Rectal smooth muscle tissue (tissue), 1 donor: ENCODE measurements around the gene EMILIN1.

Source experiments
- H3K27ac ChIP-seq: one replicate; pipeline ENCODE4 v1.7.0; 2013; ENCODE audit warnings: low read depth, low read length, inconsistent platforms
- H3K27me3 ChIP-seq: one replicate; pipeline ENCODE4 v1.7.0; 2013; ENCODE audit warnings: low read length; ENCODE audit not compliant: control insufficient read depth, insufficient read depth
- H3K36me3 ChIP-seq: one replicate; pipeline ENCODE4 v1.7.0; 2013; ENCODE audit warnings: low read length; ENCODE audit not compliant: control insufficient read depth, insufficient read depth
- H3K4me1 ChIP-seq: one replicate; pipeline ENCODE4 v1.7.0; 2013; ENCODE audit warnings: low read length; ENCODE audit not compliant: control insufficient read depth, insufficient read depth
- H3K4me3 ChIP-seq: one replicate; pipeline ENCODE4 v1.7.0; 2013; ENCODE audit warnings: low read length
- H3K9ac ChIP-seq: one replicate; pipeline ENCODE4 v1.7.0; 2013; ENCODE audit warnings: low read length

Gene EMILIN1

DNA sequence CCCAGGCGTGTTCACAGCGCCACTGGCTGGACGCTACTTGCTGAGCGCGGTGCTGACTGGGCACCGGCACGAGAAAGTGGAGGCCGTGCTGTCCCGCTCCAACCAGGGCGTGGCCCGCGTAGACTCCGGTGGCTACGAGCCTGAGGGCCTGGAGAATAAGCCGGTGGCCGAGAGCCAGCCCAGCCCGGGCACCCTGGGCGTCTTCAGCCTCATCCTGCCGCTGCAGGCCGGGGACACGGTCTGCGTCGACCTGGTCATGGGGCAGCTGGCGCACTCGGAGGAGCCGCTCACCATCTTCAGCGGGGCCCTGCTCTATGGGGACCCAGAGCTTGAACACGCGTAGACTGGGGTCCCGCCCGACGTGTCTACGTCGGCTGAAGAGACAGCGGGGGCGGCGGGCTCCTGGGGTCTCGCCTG is 7.3 kb downstream of the EMILIN1 start:
- H3K27me3 ChIP-seq: no peaks in the 10 kb centered on the region
- H3K27ac ChIP-seq: peak overlapping the region; percentile 90
- H3K4me3 ChIP-seq: peak overlapping the region; percentile 60
- peaks cover 29% of the 10 kb centered on the region for H3K4me1 ChIP-seq
- H3K9ac ChIP-seq: no peak overlapping the region
- H3K36me3 ChIP-seq: no peaks in the 10 kb centered on the region

DNA sequence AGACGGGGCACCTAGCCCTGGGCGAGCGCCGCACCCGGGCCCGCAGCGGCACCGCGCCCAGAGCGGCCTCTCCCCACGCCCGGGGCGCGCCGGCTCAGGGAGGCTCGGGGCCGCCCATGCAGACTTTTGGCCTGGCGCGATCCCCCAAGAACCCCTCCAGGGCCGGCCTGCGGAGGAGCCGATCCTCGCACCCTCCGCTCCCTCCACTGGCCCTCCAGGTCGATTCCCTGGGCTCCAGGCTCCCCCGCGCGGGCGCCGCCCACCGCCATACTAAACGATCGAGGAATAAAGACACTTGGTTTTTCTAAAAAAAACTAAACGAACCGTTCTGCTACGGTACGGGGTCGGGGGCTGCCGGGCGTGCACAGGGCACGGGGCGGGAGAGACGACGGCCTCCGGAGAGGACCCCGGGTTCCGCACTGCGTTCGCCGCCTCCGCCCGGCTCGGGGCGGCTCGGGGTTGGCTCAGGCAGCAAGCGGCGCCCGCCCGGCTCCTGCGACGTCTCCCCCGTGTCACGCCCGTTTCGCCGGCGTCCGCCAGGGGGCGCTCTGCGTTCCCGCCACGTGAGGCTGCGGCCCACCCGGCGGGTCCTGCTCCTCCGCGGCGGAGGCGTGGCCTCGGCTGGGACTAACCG is 7.8 kb downstream of the EMILIN1 start:
- no peaks in the 10 kb centered on the region for H3K27me3 ChIP-seq
- H3K27ac ChIP-seq: peak overlapping the region; percentile 90
- H3K4me1 ChIP-seq: peaks cover 27% of the 10 kb centered on the region
- H3K36me3 ChIP-seq: no peaks in the 10 kb centered on the region
- peak overlapping the region; percentile 38 for H3K9ac ChIP-seq
- peak overlapping the region; percentile 79 for H3K4me3 ChIP-seq

DNA sequence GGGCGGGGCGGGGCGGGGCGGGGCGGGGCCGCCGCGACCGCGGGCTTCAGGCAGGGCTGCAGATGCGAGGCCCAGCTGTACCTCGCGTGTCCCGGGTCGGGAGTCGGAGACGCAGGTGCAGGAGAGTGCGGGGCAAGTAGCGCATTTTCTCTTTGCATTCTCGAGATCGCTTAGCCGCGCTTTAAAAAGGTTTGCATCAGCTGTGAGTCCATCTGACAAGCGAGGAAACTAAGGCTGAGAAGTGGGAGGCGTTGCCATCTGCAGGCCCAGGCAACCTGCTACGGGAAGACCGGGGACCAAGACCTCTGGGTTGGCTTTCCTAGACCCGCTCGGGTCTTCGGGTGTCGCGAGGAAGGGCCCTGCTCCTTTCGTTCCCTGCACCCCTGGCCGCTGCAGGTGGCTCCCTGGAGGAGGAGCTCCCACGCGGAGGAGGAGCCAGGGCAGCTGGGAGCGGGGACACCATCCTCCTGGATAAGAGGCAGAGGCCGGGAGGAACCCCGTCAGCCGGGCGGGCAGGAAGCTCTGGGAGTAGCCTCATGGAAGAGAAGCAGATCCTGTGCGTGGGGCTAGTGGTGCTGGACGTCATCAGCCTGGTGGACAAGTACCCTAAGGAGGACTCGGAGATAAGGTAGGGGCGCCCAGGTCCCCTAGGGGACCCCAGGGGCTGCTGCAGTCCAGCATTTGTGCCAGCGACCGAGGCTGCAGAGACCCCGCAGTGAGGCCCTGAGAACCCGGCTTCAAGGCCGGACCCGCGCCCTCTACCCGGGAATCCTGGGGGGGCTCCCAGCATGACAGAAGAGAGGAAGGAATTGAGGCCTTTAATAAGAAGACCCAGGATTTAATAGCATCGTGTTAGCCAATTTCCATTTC is 8.5 kb downstream of the EMILIN1 start, which contains the start of gene KHK:
TSS of gene KHK (plus strand) at position 49 of the 870 bp plus-strand sequence. CDS start at position 537, 488 bp downstream.
- Histone ChIP-seq H3K36me3 (no peaks in the 10 kb centered on the region), H3K4me3 (peak within 1 kb of the TSS; percentile 79), H3K9ac (peak within 1 kb of the TSS; percentile 38), H3K27me3 (no peaks in the 10 kb centered on the region), H3K27ac (peak within 1 kb of the TSS; percentile 90), H3K4me1 (peaks cover 20% of the 10 kb centered on the region)

DNA sequence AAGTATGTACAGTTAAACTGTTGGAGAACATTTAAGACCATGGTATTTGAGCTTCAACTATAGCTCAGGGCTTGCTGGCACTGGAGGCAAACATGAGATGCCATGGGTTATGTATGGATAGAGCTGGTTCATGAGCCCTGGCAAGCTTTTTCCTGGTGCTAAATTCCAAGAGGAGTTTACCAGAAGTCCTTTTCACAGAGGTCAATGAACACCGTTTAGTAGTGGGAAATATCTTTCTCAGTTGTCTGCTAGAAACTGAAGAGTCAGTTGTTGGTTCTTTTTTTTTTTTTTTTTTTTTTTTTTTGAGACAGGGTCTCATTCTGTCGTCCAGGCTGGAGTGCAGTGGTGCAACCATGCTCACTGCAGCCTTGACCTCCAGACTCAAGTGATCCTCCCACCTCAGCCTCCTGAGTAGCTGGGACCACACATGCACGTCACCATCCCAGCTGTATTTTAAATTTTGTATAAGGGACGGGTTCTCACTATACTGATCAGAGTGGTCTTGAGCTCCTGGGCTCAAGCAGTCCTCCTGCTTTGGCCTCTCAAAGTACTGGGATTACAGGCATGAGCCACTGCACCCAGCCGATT is 9.5 kb downstream of the EMILIN1 start:
- no peaks in the 10 kb centered on the region for H3K27me3 ChIP-seq

DNA sequence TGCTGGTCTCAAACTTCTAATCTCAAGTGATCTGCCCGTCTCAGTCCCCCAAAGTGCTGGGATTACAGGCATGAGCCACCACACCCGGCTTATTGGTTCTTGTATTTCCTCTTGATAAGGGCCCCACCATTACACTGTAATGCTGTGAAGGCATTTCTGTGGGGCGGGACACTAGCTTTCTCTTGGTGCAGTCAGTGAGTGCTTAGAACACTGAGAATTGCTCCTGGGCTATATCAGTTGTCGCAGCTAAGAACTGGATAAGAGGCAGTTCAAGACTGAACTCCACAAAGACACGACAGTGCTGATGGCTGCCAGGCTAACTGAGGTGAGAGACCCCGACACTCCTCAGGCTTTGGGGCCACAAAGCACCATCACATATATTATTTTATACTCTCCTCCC is 10.2 kb downstream of the EMILIN1 start:
- no peaks in the 10 kb centered on the region for H3K36me3 ChIP-seq
- H3K27ac ChIP-seq: no peak overlapping the region
- H3K4me3 ChIP-seq: no peak overlapping the region
- no peaks in the 10 kb centered on the region for H3K27me3 ChIP-seq
- H3K9ac ChIP-seq: no peak overlapping the region
- H3K4me1 ChIP-seq: peaks cover 11% of the 10 kb centered on the region

More for the DNA sequence above, 9.5 kb downstream of the EMILIN1 start:
- Histone ChIP-seq H3K9ac (no peak overlapping the region), H3K4me1 (peaks cover 14% of the 10 kb centered on the region), H3K27ac (no peak overlapping the region), H3K36me3 (no peaks in the 10 kb centered on the region), H3K4me3 (no peak overlapping the region)

DNA sequence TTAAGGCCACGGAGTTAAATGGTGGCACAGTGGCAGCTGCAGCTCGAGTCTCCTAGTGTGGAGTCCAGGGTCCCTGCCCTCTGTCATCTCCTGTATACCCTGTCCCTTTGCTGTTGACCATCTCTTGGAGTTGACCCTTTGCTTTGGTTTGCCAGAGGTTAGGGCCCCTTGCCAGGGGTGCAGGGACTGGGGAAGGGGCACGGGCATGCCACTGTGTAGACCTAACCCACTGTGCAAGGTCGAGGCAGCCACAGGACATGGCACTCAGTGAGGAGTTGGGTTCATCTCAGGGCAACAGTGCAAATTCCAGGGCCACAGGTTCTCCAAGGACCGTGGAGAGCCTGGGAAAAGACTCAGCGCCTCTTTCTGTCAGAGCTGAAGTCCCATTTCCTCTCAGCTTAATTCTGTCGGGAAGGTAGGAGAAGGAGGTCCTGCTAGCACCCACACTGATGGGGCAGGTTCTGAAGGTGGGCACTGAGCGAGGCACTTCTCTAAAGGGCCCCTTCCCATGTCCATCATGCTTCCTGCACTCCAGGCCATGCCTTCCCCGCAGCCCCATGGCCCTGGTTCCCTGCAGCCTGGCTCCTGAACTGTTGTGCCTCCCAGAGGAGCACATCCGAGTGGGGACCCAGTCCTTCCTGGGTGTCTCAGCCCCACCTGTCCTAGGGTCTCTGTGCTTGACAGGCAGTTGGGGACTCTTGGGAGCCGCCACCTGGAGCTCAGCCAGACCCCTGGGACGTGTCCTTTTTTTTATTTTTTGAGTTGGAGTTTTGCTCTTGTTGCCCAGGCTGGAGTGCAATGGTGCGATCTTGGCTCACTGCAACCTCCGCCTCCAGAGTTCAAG is 10.9 kb downstream of the EMILIN1 start:
- Histone ChIP-seq H3K27ac (no peak overlapping the region), H3K9ac (no peak overlapping the region), H3K27me3 (no peaks in the 10 kb centered on the region), H3K36me3 (no peaks in the 10 kb centered on the region), H3K4me1 (peaks cover 10% of the 10 kb centered on the region), H3K4me3 (no peak overlapping the region)

DNA sequence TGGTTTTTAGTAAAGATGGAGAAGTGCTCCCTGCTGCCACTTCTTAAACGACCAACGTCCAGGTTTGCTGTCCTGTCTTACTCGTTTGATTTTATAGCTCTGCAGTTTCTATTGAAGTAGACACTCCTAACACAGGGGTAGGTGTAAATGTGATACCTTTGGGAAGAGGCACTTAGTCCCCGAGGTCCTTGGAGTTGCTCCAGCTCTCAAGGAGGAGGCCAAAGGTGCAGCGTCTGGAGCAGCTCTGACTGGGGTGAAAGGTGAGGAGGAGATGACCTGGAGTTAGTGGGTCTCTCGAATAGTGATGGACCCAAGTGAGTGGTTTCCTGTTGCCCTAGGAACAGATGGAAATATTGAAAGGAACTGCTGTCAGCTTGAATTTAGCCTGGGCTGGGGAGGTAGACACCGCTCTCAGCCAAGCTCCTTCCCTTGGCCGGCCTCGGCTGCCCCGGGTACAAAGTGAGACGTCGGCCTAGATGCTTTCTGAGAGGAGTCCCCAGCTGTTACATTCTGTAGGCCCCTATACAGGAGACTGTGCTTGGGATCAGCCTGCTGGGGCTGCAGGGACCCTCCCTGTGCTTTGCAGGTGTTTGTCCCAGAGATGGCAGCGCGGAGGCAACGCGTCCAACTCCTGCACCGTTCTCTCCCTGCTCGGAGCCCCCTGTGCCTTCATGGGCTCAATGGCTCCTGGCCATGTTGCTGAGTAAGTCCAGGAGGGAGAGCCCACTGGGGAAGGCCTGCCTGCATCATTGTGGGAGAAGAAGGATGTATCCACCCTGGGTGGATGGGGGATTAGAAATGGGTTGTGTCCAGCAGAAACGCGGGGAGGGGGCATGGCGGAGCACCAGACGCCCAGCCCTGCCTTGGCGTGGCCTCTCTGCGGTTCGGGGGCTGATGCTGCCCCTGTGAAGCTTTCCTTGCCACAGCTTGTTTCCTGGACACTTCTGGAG is 13.6 kb downstream of the EMILIN1 start:
- Histone ChIP-seq H3K27me3 (no peaks in the 10 kb centered on the region), H3K27ac (no peak overlapping the region), H3K4me3 (no peak overlapping the region), H3K9ac (no peak overlapping the region), H3K36me3 (no peaks in the 10 kb centered on the region), H3K4me1 (peaks cover 7% of the 10 kb centered on the region)

DNA sequence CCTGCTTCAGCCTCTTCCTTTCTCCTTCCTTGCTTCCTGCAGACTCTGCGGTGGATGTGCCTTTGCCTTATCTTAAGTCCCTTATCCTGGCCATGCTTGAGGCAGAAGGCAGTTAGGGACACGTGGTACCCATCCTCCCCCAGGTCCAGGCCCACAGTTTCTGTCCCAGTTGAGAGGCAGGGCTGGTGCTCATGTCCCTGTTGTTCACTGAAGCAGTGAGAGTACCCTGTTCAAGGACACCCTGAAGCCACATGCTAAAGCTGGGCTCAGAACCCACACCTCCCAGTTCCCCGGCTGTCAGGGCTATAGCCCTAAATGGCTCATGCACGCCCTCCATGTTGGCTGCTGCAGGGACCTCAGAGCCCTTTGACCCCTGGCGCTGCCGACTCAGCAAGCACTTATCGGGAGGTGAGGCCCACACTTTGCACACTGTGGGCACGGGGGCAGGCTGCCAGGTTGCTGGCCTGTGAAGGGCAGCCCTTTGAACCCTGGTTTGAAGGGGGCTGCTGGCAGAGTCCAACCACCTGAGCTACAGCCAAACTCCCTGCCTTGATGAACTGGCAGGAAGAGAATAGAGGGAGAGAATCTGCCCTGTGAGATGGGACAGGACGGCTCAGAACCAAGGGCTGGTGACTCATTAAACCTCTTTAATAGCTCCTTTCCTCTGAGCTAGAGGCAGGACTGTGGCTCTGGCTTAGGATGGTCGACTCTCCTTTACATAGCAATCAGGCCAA is 14.4 kb downstream of the EMILIN1 start:
- no peak overlapping the region for H3K4me3 ChIP-seq
- no peaks in the 10 kb centered on the region for H3K36me3 ChIP-seq
- H3K27ac ChIP-seq: no peak overlapping the region
- no peak overlapping the region for H3K9ac ChIP-seq
- H3K4me1 ChIP-seq: peaks cover 7% of the 10 kb centered on the region
- H3K27me3 ChIP-seq: no peaks in the 10 kb centered on the region

DNA sequence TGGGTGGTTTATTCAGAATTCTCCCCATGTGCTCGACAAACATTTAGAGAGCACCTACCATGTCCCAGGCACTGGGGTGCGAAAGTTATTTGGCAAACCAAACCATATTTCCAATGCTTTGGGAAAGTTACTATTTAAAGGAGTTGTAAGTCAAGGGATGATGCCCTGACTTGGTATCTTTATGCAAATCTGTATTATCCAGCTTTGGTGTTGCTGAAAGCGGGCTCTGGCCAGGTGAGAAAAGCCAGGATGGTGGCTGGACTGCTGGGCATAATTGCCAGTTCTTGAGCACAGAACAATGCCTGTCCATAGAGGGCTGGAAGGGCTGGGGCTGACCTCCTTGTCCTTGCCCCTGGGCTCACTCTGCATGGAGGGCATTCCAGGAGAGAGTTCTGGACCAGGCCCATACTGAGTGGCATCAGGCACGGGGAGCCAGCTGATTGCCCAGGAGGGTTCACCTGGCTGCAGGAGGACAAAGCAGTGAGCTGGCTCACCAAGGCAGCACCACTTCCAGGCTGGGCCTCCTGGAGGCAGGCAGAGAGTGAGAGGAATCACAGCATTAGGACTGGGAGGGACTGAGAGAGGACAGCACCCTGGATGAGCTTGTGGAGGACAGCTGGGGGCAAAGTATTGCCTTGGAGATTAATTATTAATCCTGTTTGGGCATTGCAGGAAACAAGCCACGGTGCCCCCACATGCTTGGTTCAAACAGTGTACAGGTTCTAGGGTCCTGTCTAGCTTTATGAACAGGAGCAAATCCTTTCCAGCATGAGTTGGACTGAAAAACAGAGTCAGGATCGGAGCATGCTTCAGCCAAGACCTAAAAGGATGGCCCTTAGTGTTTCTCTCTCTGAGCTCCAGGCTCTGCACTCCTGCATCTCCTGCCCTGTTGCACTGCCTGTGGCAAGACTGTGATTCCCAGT is 15.3 kb downstream of the EMILIN1 start:
- no peak overlapping the region for H3K9ac ChIP-seq
- no peaks in the 10 kb centered on the region for H3K27me3 ChIP-seq
- no peak overlapping the region for H3K27ac ChIP-seq
- H3K36me3 ChIP-seq: no peaks in the 10 kb centered on the region
- no peak overlapping the region for H3K4me3 ChIP-seq
- H3K4me1 ChIP-seq: peaks cover 7% of the 10 kb centered on the region

DNA sequence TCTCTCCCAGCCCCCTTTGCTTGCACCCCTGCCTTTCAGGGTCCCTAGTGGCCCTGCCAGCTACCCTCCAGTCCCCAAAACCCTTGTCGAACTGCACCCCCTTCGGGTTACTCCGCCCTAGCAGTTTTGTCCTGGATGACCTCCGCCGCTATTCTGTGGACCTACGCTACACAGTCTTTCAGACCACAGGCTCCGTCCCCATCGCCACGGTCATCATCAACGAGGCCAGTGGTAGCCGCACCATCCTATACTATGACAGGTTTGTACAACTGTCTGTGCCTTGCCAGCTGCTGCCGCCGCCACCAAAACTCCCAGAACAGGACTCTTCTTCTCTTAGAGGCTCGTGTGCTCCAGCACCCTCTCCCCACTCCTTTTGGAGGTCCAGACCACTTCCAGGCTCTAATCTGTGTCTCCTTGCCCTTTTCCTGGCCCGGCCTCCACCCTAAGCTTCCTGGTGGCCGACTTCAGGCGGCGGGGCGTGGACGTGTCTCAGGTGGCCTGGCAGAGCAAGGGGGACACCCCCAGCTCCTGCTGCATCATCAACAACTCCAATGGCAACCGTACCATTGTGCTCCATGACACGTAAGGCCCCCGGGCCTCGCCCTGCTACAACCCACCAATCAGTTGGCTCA is 16.1 kb downstream of the EMILIN1 start:
- H3K4me1 ChIP-seq: peaks cover 7% of the 10 kb centered on the region
- H3K27ac ChIP-seq: no peak overlapping the region
- no peaks in the 10 kb centered on the region for H3K27me3 ChIP-seq
- no peak overlapping the region for H3K4me3 ChIP-seq
- H3K9ac ChIP-seq: no peak overlapping the region
- no peaks in the 10 kb centered on the region for H3K36me3 ChIP-seq
